Uterus (tissue), 4 donors: Measurements from ENCODE around the gene TSPYL2. TPM values are rescaled to one million over a fixed set of nuclear protein-coding genes. Genes with fewer than 3 reads are reported as not detected.

Experiments used
- DNase-seq, 2 donors: peaks; one replicate each; pipeline ENCODE4 v3.0.0-alpha.2; 2019 to 2020
- H3K27ac ChIP-seq, 2 donors: fragments of 200-600 bp; sonication (generic); 1 replicate in 1 of 2; 2 replicates in 1 of 2; pipeline ENCODE4 v1.5.1; 2016 to 2018
- H3K27me3 ChIP-seq, 2 donors: fragments of 200-600 bp; sonication (generic); one replicate each; pipeline ENCODE4 v1.5.1; 2018 to 2019; ENCODE audit warnings: control low read depth in 1 of 2
- H3K36me3 ChIP-seq, 2 donors: fragments of 200-600 bp; sonication (generic); one replicate each; pipeline ENCODE4 v1.5.1; 2019; ENCODE audit warnings: control low read depth in 1 of 2
- H3K4me1 ChIP-seq, 2 donors: fragments of 200-600 bp; sonication (generic); one replicate each; pipeline ENCODE4 v1.5.1; 2018 to 2019; ENCODE audit warnings: control low read depth in 1 of 2
- H3K4me3 ChIP-seq, 2 donors: fragments of 200-600 bp; sonication (generic); 1 replicate in 1 of 2; 2 replicates in 1 of 2; pipeline ENCODE4 v1.5.1; 2018 to 2019; ENCODE audit warnings: mild to moderate bottlenecking in 1 of 2
- H3K9me3 ChIP-seq, 2 donors: fragments of 200-600 bp; sonication (generic); one replicate each; pipeline ENCODE4 v1.5.1; 2019; ENCODE audit warnings: control low read depth in 1 of 2
- POLR2A ChIP-seq, 2 donors: fragments of 450-650 bp; IDR thresholded peaks; one replicate each; pipeline ENCODE4 v1.6.1; 2016; ENCODE audit warnings: antibody characterized with exemption in 2 of 2, mild to moderate bottlenecking in 1 of 2, moderate library complexity in 1 of 2
- intact Hi-C: fragments of 100-400 bp; cut with DNase I; formaldehyde crosslinking; loops from one replicate; pipeline ENCODE4 v1.15.1; 2023; ENCODE audit warnings: low total_unique reads
- total RNA-seq, 4 donors: library from RNA; depleted of rRNA in 3 of 4; stranded (reverse); fragments of >200 nt in 3 of 4; gene quantifications; one replicate each; pipeline versions ENCODE4 v1.1.0 to v1.2.4, GENCODE V29; 2014 to 2023
- TF ChIP-seq, protein P1 (sequence below), 4 experiments: fragments of 200-600 bp in 2 of 4; fragments of 450-650 bp in 2 of 4; sonication (generic) in 2 of 4; IDR thresholded peaks; one replicate each; pipeline ENCODE4 v1.5.1; 2016 to 2019; ENCODE audit warnings: antibody characterized with exemption in 4 of 4, mild to moderate bottlenecking in 2 of 4, moderate library complexity in 1 of 4
- donor health status: DM: yes; HTN: yes; CAD: no.

The TSPYL2 gene
- total RNA-seq, 4 donors from 2014 or later = 19.5 to 152 (median 30.7) TPM

DNA sequence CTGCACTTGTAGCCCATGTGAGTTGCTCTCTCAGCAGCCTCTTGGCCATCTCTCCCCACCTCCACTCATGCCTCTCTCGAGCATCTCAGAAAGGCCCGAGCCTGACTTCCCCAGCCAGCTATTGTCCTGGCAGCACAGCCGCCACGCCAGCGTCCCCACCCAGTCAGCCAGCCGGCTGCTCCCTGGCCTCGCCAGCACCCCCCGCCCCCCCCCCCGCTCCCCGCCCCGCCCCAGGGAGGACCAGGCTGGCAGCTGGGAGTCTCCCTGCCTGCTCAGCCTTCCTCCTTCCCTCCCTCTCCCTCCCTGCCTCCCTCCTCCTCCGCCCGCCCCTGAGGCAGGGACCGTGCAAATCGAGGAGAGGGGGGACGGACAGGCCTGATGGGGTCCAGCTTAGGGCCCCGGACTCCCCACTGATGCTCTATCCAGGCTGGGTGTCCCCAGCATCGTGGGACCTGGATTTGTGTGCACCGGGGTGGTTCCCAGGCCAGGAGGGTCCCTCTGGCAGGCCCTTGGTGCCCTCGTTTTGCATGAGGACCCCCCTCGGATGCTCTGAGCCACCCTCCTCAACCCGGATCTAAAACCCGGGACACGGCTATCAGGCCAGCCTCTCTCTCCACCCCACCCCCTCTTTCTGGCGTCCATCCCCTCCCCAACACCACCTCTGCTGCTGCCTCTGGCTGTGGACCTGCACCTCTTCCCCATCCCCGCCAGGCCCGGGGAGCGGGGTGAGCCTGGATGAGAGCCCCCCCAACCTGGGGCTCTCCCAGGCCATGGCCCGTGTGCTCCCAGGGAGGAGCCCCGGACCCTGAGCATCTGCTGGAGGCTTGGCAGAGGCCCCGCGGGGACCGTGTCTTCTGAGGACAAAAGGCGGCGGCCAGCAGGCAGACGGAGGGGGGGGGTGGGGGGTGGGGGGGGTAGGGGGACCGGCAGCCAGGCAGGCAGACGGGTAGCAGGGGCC lies 33.7 kb upstream of the TSPYL2 start, which contains the start of gene GPR173:
Gene GPR173 (plus strand): TSS at position 621 of the 958 bp plus-strand sequence. CDS start 27,833 bp downstream, outside the sequence.
- Histone ChIP-seq H3K27ac (peak within 1 kb of the TSS; percentile 51 to 54), H3K4me1 (no peaks in the 10 kb centered on the region), H3K9me3 (no peaks in the 10 kb centered on the region), H3K4me3 (peak within 1 kb of the TSS; percentile 44 to 46), H3K36me3 (no peaks in the 10 kb centered on the region), H3K27me3 (no peaks in the 10 kb centered on the region)
- intact Hi-C loops = no loop called here
- TF ChIP-seq, protein P1, sequence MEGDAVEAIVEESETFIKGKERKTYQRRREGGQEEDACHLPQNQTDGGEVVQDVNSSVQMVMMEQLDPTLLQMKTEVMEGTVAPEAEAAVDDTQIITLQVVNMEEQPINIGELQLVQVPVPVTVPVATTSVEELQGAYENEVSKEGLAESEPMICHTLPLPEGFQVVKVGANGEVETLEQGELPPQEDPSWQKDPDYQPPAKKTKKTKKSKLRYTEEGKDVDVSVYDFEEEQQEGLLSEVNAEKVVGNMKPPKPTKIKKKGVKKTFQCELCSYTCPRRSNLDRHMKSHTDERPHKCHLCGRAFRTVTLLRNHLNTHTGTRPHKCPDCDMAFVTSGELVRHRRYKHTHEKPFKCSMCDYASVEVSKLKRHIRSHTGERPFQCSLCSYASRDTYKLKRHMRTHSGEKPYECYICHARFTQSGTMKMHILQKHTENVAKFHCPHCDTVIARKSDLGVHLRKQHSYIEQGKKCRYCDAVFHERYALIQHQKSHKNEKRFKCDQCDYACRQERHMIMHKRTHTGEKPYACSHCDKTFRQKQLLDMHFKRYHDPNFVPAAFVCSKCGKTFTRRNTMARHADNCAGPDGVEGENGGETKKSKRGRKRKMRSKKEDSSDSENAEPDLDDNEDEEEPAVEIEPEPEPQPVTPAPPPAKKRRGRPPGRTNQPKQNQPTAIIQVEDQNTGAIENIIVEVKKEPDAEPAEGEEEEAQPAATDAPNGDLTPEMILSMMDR (IDR thresholded peaks at IDR 0.05) = no peak
- no peak for TF ChIP-seq POLR2A (IDR thresholded peaks at IDR 0.05)
- DNase-seq = peak; percentile 50 to 60

DNA sequence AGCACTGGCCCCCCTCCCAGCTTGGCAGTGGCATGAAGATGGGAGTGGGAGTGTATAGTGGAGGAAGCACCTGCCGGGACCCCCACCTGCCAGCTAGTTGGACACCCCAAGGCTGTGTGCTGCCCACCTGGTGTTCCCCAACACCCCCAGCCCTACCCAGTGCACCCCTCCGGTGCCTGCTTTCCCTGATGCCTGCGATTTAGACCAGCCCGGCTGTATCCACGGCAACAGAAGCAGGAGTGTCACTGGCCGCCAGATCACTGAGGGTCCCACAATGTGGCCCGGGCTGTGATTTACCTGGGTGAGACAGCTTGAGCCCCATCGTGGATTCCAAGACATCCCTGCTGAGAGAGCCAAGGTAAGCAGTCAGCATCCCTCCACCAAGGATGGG lies 33.0 kb upstream of the TSPYL2 start:
- TF ChIP-seq, protein P1 (IDR thresholded peaks at IDR 0.05) = no peak
- no peak for TF ChIP-seq POLR2A (IDR thresholded peaks at IDR 0.05)
- H3K27me3 ChIP-seq = no peaks in the 10 kb centered on the region
- intact Hi-C loops = no loop called here
- no peaks in the 10 kb centered on the region for H3K4me1 ChIP-seq
- H3K27ac ChIP-seq = peak overlapping the region; percentile 51 to 54
- H3K36me3 ChIP-seq = no peaks in the 10 kb centered on the region
- DNase-seq = no peak
- H3K9me3 ChIP-seq = no peaks in the 10 kb centered on the region
- peak overlapping the region; percentile 44 to 46 for H3K4me3 ChIP-seq

DNA sequence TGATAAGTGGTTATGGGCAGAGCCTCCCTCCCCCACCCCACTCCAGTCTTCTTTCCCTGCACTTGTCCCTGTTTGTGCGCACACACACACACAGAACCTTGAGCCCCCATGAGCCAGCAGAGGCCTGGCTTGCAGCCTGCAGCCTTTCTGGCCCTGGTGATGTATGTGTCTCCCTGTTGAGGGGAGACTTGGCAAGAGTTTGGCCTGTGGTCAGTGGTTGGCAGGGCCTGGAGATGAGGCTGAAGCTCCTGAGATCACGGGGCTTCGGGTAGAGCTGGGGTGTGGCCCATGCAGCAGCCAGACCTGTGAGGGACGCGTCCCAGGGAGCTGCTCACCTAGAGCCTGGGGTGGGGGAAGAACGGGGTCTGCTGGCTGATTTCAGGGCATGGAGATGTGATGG lies 31.3 kb upstream of the TSPYL2 start:
- TF ChIP-seq, protein P1 (IDR thresholded peaks at IDR 0.05) = no peak
- TF ChIP-seq POLR2A (IDR thresholded peaks at IDR 0.05) = no peak
- no peak for DNase-seq
- Histone ChIP-seq H3K4me1 (no peaks in the 10 kb centered on the region), H3K36me3 (no peaks in the 10 kb centered on the region), H3K27me3 (no peaks in the 10 kb centered on the region), H3K9me3 (no peaks in the 10 kb centered on the region), H3K27ac (no peak overlapping the region), H3K4me3 (no peak overlapping the region)
- intact Hi-C loops = no loop called here

DNA sequence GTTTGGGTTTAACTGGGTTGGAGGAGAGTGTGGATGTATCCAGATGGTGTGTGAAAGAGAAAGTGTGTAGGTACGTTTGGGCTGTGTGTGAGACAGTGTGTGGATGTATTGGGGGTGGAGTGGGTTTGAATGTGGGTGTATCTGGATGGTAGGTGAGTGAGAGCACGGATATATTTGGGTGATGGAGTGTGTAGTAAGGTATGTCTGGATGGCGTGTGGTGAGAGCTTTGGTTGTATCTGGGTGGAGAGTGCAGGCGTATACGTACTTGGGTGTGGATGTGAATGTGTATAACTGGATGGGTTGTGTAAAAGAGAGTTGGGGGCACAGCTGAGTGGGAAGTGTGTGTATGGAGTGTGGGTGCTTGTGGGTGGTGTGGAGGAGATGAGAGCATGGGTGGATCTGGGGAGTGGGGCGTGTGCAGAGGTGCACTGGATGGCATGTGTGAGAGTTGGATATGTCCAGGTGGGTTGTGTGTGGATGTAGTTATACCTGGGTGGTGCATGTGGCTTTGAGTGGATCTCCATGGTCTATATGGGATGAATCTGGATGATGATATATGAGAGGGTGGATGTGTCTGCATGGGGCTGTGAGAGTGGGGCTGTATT lies 26.8 kb upstream of the TSPYL2 start:
- H3K27me3 ChIP-seq = no peaks in the 10 kb centered on the region
- intact Hi-C loops = no loop called here
- H3K36me3 ChIP-seq = no peaks in the 10 kb centered on the region
- no peak for TF ChIP-seq POLR2A (IDR thresholded peaks at IDR 0.05)
- no peaks in the 10 kb centered on the region for H3K4me1 ChIP-seq
- no peak for DNase-seq
- no peak overlapping the region for H3K27ac ChIP-seq
- no peaks in the 10 kb centered on the region for H3K9me3 ChIP-seq
- H3K4me3 ChIP-seq = no peak overlapping the region

DNA sequence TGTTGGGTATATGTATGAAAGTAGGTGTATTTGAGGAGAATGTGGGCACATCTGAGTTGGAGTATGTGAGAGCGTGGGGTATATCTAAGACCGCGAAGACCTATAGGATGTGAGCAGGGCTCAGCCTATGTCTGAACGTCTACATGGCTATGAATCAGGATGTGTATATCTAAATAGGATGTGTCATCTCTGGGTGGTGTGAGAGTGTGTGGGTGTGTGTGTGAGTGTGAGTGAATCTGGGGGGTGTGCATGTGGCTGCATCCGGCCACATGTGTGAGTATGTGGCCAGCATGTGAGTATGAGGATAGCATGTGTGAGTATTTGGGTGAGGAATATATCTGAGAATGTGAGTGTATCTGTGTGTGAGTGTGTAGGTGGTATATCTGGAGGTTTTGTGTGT lies 25.9 kb upstream of the TSPYL2 start:
- Histone ChIP-seq H3K4me3 (no peak overlapping the region), H3K27ac (no peak overlapping the region), H3K27me3 (no peaks in the 10 kb centered on the region), H3K36me3 (no peaks in the 10 kb centered on the region), H3K4me1 (no peaks in the 10 kb centered on the region), H3K9me3 (no peaks in the 10 kb centered on the region)
- TF ChIP-seq, protein P1 (IDR thresholded peaks at IDR 0.05) = no peak
- TF ChIP-seq POLR2A (IDR thresholded peaks at IDR 0.05) = no peak
- no peak for DNase-seq
- intact Hi-C loops = no loop called here
